Measurements from ENCODE around the gene COL4A6. TPM values are rescaled to one million over a fixed set of nuclear protein-coding genes. Genes with fewer than 3 reads are reported as not detected.

COL4A6 gene
- 3.8 and 4.1 TPM in 2 replicates for total RNA-seq

DNA sequence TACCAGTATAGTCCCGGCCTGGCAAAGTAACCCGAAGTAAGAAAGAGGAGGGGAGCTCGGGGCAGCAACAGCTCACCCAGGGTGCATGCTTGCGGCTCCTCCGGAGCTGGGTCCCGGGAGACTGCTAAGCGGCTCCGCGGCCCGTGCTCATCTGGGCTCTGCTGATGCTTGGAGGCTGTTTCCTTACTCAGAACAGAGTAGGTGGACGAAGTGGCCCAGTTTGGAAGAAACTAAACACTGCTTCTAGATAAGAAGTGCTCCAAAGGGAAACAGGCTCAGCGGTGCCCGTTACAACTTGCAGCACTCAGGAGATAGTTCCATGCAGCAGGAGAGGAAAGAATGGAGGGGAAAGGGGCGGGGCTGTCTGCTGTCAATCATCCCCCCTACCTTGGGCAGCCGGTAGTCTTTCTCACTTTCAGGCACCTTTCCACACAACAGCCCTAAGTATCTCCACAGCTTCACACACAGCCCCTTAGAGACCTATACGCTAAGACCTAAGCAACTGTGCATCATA, at the start of gene COL4A6:
TSS of gene COL4A6 (minus strand) at position 313 of the 514 bp plus-strand sequence. CDS start at position 87, 226 bp downstream.

DNA sequence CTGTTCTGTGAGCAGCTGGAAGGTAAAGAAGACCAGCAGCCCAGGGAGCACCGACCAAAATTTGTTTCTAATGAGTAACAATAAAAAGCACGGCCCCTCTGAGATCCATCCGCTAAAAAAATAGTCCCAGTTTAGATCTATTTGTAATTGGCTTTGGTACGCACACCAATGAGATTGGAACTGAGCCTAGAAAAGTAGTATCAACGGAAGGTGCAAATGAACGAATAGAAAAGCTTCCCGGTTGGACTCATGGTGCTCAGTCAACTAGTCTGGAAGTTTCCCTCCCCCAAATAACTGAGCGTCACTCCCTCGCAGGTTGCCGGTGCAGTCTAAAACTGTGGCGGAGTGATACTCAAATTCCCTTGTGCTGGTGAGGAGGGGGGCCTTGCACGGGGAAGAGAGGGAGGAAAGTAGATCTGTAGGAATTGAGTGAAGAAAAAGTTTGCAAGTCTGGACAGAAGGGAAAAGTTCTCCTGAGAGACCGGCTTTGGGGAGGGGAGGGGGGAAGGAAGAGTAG, 1.3 kb upstream of the COL4A6 start, which contains the start of gene COL4A5:
TSS of gene COL4A5 (plus strand) at position 413 of the 517 bp plus-strand sequence. CDS start 288 bp downstream, outside the sequence.

Other genes starting within 250 kb of the COL4A6 start
- gene COL4A5, start 1.4 kb upstream of the COL4A6 start, total RNA-seq = 46.5 and 57.7 TPM in 2 replicates